GM21390 (cell line): ENCODE data around the gene MED26.
A peak's percentile ranks its signal among the peaks of the same experiment; 100 is the strongest.

Experiments
- ATAC-seq: cut with Tn5 transposase; IDR thresholded peaks from one replicate; pipeline ENCODE4 v1.9.1; 2021; ENCODE audit not compliant: unreplicated experiment

The MED26 gene

GRCh38 chr19:16542045-16542909 is 85.7 kb downstream of the MED26 start, which contains the start of gene CHERP:
Gene CHERP (minus strand): TSS chr19:16542437. CDS start chr19:16542378, 59 bp downstream.
- ATAC-seq, result peak; percentile 61

DNA sequence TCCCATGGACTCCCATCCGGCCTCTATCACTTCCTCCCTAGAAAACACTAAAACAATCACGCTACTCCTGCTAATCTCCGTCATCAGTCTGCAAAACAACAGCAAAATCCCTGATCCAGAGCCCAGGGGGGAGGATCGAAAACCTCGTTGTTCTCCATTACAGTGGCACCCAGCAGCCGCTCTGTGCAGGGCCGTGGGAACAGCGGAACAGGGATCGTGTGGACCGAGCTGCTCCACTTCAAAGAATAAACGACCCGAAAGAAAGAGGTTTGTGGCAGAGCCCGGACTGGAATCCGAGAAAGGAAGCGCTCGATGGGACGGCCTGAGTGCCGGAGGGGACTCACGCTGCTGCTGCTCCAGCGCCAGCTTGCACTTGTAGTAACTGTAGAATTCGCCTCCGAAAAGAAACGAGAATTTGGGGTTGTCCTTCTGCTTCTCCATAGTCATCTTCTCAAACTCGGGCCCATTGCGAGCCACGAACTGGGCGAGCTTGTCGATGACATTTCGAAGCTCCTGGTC is 86.4 kb downstream of the MED26 start:
- no peak for ATAC-seq

GRCh38 chr19:16540948-16541347 is 87.1 kb downstream of the MED26 start:
- no peak for ATAC-seq

GRCh38 chr19:16537111-16537510 is 90.9 kb downstream of the MED26 start:
- no peak for ATAC-seq

- ATAC-seq, result no peak
Observed at GRCh38 chr19:16536130-16536529, 91.9 kb downstream of the MED26 start.

DNA sequence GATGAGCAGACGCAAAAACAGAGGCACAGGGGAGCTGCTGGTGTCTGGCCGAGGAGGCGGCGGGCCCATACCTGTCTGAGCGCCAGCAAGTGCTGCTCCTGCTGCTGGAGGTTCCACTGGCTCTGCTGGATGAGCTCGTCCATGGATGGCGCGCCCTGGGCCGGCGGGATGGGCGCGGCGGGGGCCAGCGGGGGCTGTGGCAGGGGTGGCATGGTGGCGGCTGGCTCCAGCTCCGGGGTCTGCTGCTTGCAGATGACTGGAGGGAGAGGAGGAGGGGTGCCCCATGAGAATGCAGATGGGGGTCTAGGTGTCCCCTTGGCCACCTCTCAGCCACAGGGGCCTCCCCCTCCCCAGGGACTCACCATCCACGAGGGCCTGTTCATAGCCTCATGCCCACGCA is 92.6 kb downstream of the MED26 start:
- no peak for ATAC-seq

GRCh38 chr19:16532440-16533234 is 95.4 kb downstream of the MED26 start:
- ATAC-seq, result no peak

GRCh38 chr19:16531380-16531669 is 96.7 kb downstream of the MED26 start:
- no peak for ATAC-seq

DNA sequence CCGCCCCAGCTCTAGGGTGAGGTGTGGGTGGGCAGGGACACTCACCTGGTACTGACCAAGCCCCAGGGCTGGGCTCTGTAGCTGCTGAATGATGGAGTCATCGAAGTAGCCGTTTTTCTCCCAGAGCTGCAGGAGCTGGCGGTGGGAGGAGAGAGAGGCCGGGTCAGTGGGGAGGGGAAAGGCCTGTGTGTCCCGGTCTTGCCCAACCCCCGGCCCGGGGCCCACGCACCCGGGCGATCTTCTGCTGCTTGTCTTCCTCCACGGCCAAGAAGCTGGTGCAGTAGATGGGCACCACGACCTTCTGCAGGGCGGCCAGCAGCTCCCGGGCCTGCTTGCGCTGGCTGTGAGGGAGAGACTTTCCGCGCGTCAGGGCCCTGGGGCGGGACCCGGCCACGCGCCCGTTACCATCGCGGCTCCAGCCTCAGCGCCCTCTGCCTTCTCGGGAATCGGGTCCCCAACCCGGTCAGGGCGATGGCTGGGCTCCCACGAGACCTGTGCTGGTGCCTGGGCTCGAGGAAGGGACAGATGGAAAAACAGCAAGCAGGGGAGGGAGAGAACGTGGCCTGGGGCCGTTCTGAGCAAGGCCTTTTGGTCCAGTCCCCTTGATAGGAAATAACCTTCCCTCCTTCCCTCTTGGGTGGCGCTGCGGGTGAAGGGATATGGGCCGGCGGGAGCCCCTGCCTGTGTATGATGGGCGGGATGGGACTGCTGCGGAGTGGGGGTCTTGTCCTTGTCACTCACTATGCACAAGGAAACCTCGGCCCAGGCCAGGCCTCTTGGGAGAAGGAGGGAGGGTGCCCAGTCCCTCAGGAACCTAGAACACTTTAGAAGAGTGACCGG is 97.2 kb downstream of the MED26 start:
- no peak for ATAC-seq

DNA sequence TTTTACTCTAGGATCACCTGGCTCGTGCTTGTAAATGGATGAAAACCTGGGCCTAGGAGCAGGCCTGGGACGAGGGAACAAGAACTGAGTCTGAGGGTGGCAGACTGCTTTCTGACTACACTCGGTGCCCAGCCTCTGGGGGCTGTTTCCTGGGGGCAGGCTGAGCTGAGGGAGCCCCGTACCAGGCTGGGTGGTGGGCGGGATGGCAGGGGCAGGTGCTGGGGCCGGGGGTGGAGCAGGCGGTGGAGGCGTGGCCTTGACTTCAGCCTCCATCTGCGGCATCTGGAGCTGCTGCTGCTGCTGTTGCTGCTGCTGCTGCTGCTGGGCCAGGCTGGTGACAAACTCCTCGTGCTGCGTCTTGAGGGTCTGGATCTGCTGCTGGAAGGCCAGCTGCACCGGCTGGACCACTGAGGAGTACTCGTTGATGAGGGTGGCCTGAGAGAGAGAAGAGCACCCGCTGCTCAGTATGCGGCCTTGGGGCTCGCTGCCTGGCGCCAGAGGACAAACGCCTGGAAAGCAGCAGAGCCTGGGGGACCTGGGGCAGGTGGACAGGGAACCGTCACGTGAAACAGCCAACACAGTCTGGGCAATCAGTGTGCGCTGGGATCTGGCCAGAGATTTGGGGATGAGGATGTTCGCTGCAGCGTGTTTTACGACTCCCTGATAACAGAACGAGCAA is 98.4 kb downstream of the MED26 start:
- ATAC-seq, result no peak

- ATAC-seq, result no peak
Observed at GRCh38 chr19:16527971-16528521, 100.0 kb downstream of the MED26 start.

GRCh38 chr19:16527334-16527935 is 100.6 kb downstream of the MED26 start:
- no peak for ATAC-seq

GRCh38 chr19:16525751-16526481 is 102.1 kb downstream of the MED26 start:
- ATAC-seq, result no peak

DNA sequence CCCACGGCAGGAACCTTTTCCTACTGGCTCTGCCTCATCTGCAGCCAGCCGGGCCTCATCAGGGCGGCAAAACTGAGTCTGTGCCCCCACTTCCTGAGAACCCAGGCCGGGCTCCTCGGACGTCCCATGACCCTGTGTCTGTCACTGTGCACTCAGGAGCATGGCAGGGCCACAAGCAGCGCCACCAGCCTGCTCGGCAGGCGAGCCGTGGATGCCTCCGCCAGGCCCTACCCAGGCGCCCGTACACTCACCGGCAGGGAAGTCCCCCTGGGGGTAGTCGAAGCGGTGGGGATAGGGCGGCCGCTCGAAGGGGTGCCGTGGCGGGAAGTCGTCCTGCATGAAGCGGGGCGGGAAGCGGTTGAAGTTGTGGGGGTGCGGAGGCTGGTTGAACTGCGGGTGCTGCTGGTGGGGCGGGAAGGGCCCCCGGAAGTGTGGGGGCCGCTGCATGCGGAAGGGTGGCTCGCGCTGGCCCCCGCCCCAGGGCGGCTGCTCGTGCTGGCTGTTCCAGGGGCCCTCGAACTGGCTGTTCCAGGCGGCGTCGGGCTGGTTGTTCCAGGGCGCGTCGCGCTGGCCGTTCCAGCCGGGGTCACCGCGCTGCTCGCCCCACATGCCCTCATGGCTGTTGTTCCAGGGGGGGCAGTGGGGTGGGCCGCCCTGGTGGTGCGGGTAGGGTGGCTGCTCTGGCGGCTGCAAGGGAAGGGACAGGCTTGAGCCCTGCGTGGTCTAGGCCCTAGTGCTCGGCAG is 102.8 kb downstream of the MED26 start:
- no peak for ATAC-seq
